DND-41 (cell line): Measurements from ENCODE around the gene NRROS.

ENCODE experiments used
- ATAC-seq: fragments of 200-7000 bp; cut with Tn5 transposase; 3 replicates; pipeline ENCODE4 v1.9.1; 2021; ENCODE audit warnings: low read depth; ENCODE audit not compliant: insufficient read depth
- DNase-seq: peaks from one replicate; pipeline ENCODE4 v3.0.0-alpha.2; 2020
- H2AFZ ChIP-seq: 2 replicates; pipeline ENCODE4 v1.6.0; 2012; ENCODE audit warnings: low read depth, low read length
- H3K27ac ChIP-seq: 2 replicates; pipeline ENCODE4 v1.5.1; 2012; ENCODE audit warnings: low read length, inconsistent platforms
- H3K27me3 ChIP-seq: fragments of 200-600 bp; sonication (generic); 2 replicates; pipeline ENCODE4 v1.6.0; 2012; ENCODE audit warnings: low read length, mild to moderate bottlenecking, inconsistent platforms; ENCODE audit not compliant: insufficient read depth, poor library complexity
- H3K36me3 ChIP-seq: 2 replicates; pipeline ENCODE4 v1.5.1; 2012; ENCODE audit warnings: low read length, inconsistent platforms; ENCODE audit not compliant: insufficient read depth
- H3K4me1 ChIP-seq: 2 replicates; pipeline ENCODE4 v1.5.1; 2012; ENCODE audit warnings: mild to moderate bottlenecking, low read length; ENCODE audit not compliant: insufficient read depth
- H3K4me2 ChIP-seq: 2 replicates; pipeline ENCODE4 v1.6.0; 2012; ENCODE audit warnings: mild to moderate bottlenecking, moderate library complexity, low read length, inconsistent platforms; ENCODE audit not compliant: insufficient read depth
- H3K4me3 ChIP-seq, 2 experiments: fragments of 200-600 bp in 1 of 2; shearing (Covaris generic) in 1 of 2; 2 replicates each; pipeline ENCODE4 v1.5.1; 2012 to 2016; ENCODE audit warnings: inconsistent platforms in 2 of 2, low read length in 2 of 2, mild to moderate bottlenecking in 2 of 2, low read depth in 1 of 2, moderate library complexity in 1 of 2
- H3K79me2 ChIP-seq: 2 replicates; pipeline ENCODE4 v1.6.0; 2012; ENCODE audit warnings: low read length, inconsistent platforms; ENCODE audit not compliant: insufficient read depth
- H3K9ac ChIP-seq: 2 replicates; pipeline ENCODE4 v1.6.0; 2012; ENCODE audit warnings: low read depth, mild to moderate bottlenecking, inconsistent platforms, low read length, moderate library complexity
- H3K9me3 ChIP-seq: 2 replicates; pipeline ENCODE4 v1.5.1; 2012; ENCODE audit warnings: low read length, moderate library complexity, mild to moderate bottlenecking, inconsistent platforms; ENCODE audit not compliant: insufficient read depth, severe bottlenecking
- H4K20me1 ChIP-seq: 2 replicates; pipeline ENCODE4 v1.6.0; 2012; ENCODE audit warnings: low read length; ENCODE audit not compliant: insufficient read depth
- EZH2 ChIP-seq: IDR thresholded peaks from 3 replicates; pipeline ENCODE4 v1.6.1; 2012; ENCODE audit warnings: borderline replicate concordance, low read depth, mild to moderate bottlenecking, moderate library complexity, low read length, inconsistent platforms; ENCODE audit not compliant: severe bottlenecking
- TF ChIP-seq, protein P1 (sequence below): IDR thresholded peaks from 2 replicates; pipeline ENCODE4 v1.5.1; 2012; ENCODE audit warnings: borderline replicate concordance, low read length, moderate library complexity, mild to moderate bottlenecking; ENCODE audit not compliant: poor library complexity, severe bottlenecking; ENCODE audit errors: extremely low read depth

Gene NRROS

GRCh38 chr3:196599734-196600128 is 39.8 kb upstream of the NRROS start:
- Histone ChIP-seq H2AFZ (no peak overlapping the region), H4K20me1 (no peaks in the 10 kb centered on the region), H3K4me2 (no peak overlapping the region), H3K4me3 (no peak overlapping the region), H3K9me3 (no peaks in the 10 kb centered on the region), H3K79me2 (no peaks in the 10 kb centered on the region), H3K4me1 (peaks cover 6% of the 10 kb centered on the region), H3K36me3 (no peaks in the 10 kb centered on the region), H3K27ac (no peak overlapping the region), H3K9ac (no peak overlapping the region), H3K27me3 (no peaks in the 10 kb centered on the region)
- TF ChIP-seq, protein P1, sequence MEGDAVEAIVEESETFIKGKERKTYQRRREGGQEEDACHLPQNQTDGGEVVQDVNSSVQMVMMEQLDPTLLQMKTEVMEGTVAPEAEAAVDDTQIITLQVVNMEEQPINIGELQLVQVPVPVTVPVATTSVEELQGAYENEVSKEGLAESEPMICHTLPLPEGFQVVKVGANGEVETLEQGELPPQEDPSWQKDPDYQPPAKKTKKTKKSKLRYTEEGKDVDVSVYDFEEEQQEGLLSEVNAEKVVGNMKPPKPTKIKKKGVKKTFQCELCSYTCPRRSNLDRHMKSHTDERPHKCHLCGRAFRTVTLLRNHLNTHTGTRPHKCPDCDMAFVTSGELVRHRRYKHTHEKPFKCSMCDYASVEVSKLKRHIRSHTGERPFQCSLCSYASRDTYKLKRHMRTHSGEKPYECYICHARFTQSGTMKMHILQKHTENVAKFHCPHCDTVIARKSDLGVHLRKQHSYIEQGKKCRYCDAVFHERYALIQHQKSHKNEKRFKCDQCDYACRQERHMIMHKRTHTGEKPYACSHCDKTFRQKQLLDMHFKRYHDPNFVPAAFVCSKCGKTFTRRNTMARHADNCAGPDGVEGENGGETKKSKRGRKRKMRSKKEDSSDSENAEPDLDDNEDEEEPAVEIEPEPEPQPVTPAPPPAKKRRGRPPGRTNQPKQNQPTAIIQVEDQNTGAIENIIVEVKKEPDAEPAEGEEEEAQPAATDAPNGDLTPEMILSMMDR: no peak
- TF ChIP-seq EZH2: no peak
- ATAC-seq (no peak), DNase-seq (no peak)

DNA sequence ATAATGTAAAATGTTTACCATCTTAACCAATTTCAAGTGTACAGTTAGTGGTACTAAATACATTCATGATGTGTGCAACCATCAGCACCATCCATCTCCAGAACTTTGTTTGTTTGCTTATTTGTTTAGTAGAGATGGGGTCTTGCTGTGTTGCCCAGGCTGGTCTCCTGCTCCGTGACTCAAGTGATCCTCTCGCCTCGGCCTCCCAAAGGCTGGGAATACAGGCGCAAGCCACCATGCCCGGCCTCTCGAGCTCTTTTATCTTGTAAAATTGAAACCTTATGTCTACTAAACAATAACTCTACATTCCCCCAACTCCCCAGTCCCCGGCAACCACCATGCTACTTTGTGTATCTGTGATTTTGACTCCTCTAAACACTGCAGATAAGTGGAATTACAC is 39.1 kb upstream of the NRROS start:
- ATAC-seq: no peak
- TF ChIP-seq, protein P1: no peak
- no peak for TF ChIP-seq EZH2
- no peaks in the 10 kb centered on the region for H4K20me1 ChIP-seq

GRCh38 chr3:196602673-196603072 is 36.8 kb upstream of the NRROS start:
- Histone ChIP-seq H3K36me3 (no peaks in the 10 kb centered on the region), H3K4me2 (no peak overlapping the region), H3K27ac (no peak overlapping the region), H3K4me1 (peaks cover 5% of the 10 kb centered on the region), H3K79me2 (no peaks in the 10 kb centered on the region), H3K27me3 (no peaks in the 10 kb centered on the region), H3K4me3 (no peak overlapping the region), H4K20me1 (no peaks in the 10 kb centered on the region), H3K9ac (no peak overlapping the region), H3K9me3 (no peaks in the 10 kb centered on the region), H2AFZ (no peak overlapping the region)
- DNase-seq (no peak), ATAC-seq (no peak)
- TF ChIP-seq, protein P1: no peak
- no peak for TF ChIP-seq EZH2

More for the DNA sequence above, 39.1 kb upstream of the NRROS start:
- Histone ChIP-seq H3K27me3 (no peaks in the 10 kb centered on the region), H3K9ac (no peak overlapping the region), H3K4me3 (no peak overlapping the region), H3K79me2 (no peaks in the 10 kb centered on the region), H2AFZ (no peak overlapping the region), H3K27ac (no peak overlapping the region), H3K9me3 (no peaks in the 10 kb centered on the region), H3K4me2 (no peak overlapping the region), H3K36me3 (no peaks in the 10 kb centered on the region), H3K4me1 (peaks cover 6% of the 10 kb centered on the region)
- no peak for DNase-seq

GRCh38 chr3:196603683-196604082 is 35.8 kb upstream of the NRROS start:
- Histone ChIP-seq H3K36me3 (no peaks in the 10 kb centered on the region), H3K27me3 (no peaks in the 10 kb centered on the region), H3K27ac (no peak overlapping the region), H3K4me3 (no peak overlapping the region), H3K4me2 (no peak overlapping the region), H3K4me1 (peaks cover under 1% of the 10 kb centered on the region; the same call in 1 of the 2 replicates), H4K20me1 (no peaks in the 10 kb centered on the region), H3K9me3 (no peaks in the 10 kb centered on the region), H2AFZ (no peak overlapping the region), H3K79me2 (no peaks in the 10 kb centered on the region), H3K9ac (no peak overlapping the region)
- TF ChIP-seq, protein P1: no peak
- TF ChIP-seq EZH2: no peak
- no peak for ATAC-seq
- no peak for DNase-seq
